NOMO-1 treated with dmso at 0.1 percent for 144 hours (cell line): ENCODE results near the gene ZNRF3.

ENCODE experiments used
- DNase-seq: peaks from one replicate; lab custom pipeline; 2025; ENCODE audit not compliant: unreplicated experiment; lab: John Stamatoyannopoulos, UW

ZNRF3 gene

GRCh38 chr22:28980326-28980725 lies 97.0 kb downstream of the ZNRF3 start:
- DNase-seq = no peak

GRCh38 chr22:28981818-28982499 lies 98.6 kb downstream of the ZNRF3 start:
- DNase-seq = no peak

GRCh38 chr22:28983190-28983589 lies 99.8 kb downstream of the ZNRF3 start:
- DNase-seq = no peak

DNA sequence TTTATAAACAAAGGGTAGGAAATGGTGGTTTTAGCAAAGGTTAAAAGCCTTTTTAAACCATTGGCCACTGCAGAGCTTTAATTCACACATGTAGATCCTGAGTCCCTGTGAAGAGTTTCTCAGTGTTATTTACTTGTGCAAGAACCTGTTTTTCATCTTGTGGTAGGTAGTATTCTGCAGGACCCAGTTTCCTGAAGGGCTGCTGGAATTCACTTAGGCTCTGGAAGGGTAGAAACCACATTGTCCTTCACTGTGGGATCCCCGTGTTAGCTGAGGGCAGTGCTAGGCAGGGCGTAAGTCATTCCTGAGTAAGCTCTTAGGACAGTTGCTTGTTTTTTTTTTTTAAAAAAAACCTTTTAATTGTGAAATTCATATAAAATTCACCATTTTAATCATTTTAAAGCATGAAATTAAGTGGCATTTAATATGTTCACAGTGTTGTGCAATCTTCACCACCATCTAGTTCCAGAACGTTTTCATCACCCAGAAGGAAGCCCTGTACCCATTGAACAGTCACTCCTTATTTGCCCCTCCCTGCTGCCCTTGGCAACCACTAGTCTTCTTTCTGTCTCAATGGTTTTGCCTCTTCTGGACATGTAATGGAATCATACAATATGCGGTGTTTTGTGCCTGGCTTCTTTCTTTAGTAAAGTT lies 100.5 kb downstream of the ZNRF3 start:
- DNase-seq = no peak

GRCh38 chr22:28984482-28985158 lies 101.2 kb downstream of the ZNRF3 start:
- no peak for DNase-seq

DNA sequence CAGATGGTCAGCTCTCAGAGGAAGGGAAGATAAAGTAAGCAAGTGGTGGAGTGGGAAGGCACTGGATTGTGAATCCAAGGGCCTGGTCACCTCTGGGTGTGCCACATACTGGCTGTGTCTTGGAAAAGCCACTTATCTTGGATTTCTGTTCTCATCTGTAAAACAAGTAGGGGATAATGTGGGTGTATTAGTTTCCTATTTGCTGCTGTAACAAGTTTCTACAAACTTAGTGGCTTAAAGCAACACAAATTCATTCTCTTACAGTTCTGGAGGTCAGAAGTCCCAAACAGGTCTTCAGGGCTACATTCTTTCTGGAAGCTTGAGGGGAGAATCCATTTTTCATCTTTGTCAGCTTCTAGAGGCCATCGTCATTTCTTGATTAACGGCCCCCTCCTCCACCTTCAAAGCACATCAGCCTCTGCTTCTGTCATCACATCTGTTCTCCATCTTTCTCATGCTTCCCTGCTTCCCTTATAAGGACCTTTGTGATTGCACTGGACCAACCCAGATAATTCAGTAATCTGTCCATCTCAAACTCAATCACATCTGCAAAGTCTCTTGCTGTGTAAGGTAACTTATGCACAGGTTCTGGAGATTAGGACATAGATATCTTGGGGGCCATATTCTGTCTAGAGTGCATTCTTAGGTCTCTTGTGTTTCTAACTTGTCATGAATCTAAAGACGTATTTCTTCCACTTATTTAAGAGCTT lies 102.4 kb downstream of the ZNRF3 start:
- no peak for DNase-seq

DNA sequence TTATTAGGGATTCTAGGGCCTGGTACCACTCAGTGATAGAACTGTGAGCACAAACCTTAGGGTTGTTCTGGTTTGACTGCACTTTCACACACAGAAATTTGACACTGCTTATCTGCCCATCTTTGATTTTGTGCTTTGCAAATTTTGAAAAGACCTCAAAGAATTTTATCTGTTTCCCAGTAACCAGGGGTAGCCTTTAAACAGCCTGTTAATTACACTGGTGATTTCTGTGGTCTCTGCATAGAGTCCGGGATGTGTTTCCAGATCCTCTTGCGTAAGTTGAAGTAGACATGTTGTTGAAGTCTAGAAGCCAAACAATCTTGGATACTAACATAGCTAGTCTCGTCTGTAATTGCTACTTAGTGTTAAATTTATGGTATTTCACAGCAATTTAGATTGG lies 103.0 kb downstream of the ZNRF3 start:
- no peak for DNase-seq

GRCh38 chr22:28988457-28988856 lies 105.1 kb downstream of the ZNRF3 start:
- no peak for DNase-seq

DNA sequence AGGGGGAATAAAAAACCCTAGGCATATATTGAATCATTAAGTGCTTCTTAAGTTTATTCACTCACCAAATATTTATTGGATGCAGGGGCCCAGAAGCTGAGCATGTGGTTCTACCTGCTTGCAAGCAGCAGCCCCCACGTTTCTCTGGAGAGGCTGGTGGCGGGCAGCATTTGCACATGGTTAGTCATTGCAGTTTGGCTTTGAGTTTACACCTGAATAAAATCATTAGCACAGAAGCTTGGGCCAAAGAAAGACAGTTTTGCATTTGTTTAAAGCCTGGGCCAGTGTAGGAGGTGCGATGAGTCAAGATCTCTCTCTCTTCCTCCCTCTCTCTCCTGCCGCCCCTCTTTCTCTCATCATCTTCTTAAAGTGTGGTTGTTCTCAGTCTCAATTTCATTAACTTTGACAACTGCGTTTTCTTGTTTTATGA lies 105.7 kb downstream of the ZNRF3 start:
- no peak for DNase-seq

DNA sequence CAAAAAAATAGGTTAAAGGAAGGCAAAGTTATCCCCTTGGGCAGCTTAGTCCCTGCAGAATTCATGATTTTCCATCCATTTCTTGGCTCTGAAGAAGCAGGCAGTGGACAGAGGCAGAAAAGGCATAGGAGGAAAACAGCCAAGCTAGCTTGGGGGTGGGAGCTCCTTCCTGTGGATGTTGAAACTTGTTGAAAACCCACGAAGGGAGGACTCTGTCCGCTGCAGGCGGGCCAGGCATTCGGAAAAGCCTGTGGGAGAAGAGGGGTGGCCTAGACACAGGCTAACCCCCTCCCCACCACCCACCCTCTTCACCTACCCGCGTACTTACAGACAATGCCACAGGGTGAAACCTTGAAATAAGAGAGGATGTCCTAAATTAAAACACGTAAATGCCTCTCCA lies 106.1 kb downstream of the ZNRF3 start:
- DNase-seq = no peak

GRCh38 chr22:28989912-28990311 lies 106.5 kb downstream of the ZNRF3 start:
- DNase-seq = no peak

GRCh38 chr22:28992565-28993356 lies 109.4 kb downstream of the ZNRF3 start:
- DNase-seq = no peak

DNA sequence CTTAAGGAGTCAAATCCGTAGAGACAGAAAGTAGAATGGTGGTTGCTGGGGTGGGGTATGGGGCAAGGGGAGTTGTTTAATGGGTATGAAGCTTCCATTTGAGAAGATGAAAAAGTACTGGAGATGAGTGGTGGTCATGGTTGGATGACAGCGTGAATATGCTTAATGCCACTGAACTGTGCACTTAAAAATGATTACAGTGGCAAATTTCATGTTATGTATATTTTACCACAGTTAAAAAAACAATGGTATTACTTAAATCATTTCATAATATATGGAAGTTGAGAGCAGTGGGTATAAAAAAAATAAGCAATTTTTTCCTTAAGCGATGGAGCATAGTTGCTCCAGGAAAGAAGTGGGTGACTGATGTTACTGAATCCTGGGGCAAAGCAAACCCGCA lies 111.2 kb downstream of the ZNRF3 start:
- DNase-seq = no peak

GRCh38 chr22:28995551-28995950 lies 112.2 kb downstream of the ZNRF3 start:
- no peak for DNase-seq

GRCh38 chr22:28997342-28997741 lies 114.0 kb downstream of the ZNRF3 start:
- DNase-seq = no peak

- DNase-seq = no peak
These were observed 115.3 kb downstream of the ZNRF3 start for GRCh38 chr22:28998681-28999080.

DNA sequence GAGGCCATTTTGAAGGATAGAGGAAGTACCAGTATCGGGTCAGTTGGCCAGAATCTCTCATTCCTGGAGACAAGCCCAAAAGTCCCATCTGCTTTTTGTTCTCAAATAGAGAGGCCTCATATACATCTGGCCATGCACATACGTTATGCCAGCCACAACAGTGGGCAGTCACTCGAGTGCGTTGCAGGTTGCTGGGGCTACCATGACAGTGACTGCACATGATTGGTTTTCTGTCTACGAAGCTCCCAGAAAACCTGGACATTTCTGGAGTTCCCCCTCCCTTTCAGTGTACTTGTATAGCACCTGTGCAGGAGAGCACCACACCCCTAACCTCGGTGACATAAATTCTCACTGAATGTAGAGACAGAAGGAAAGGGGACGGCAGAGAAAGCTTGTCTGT lies 116.1 kb downstream of the ZNRF3 start:
- DNase-seq = no peak

DNA sequence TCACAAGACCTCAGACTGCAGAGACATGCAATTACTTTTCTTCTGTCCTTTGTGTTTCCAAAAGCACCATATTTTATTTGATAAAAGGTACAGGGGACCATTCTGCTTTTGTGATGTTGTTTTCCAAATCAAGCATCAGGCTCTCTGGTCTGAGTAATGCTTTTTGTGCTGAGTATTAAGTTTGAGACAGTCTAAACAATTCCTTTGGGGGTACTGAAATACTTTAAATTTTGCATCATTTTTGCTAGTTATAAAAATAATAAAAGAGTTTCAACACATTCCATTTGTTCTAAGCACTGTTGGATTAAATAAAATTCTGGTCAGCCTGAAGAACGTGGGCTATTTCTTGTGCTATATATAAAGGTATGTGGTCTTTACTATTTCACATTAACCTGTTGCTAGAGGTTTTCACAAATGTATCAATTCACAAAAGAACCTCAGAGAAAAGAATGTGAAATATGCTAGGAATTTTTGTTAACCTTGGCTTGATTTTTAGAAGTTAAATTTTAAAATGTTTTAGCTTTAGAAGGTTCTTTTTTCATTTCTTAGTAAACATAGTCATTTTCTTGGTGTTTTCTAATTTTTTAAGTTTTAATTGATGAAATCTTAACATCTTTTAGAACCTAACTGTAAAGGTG lies 116.7 kb downstream of the ZNRF3 start:
- no peak for DNase-seq

DNA sequence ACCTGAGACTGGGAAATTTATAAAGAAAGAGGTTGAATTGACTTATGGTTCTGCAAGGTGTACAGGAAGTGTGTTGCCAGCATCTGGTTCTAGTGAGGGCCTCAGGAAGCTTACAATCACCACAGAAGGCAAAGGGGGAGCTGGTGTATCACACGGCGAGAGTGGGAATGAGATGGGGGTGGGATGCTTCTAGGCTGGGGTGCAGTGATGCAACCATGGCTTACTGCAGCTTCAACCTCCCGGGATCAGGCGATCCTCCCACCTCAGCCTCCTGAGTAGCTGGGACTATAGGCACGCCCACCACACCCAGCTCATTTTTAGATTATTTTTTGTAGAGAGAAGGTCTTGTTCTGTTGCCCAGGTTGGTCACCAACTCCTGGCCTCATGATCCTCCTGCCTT lies 117.3 kb downstream of the ZNRF3 start:
- no peak for DNase-seq

GRCh38 chr22:29002603-29003002 lies 119.2 kb downstream of the ZNRF3 start:
- no peak for DNase-seq
